Ovary (tissue), 9 donors: ENCODE data around the gene RIPOR3. TPM values are rescaled to one million over a fixed set of nuclear protein-coding genes. Genes with fewer than 3 reads are reported as not detected.

Source experiments
- DNase-seq, 5 donors: peaks; one replicate each; pipeline ENCODE4 v3.0.0-alpha.2; 2019 to 2020
- H3K27ac ChIP-seq, 2 donors: fragments of 200-600 bp; one replicate each; pipeline versions ENCODE4 v1.5.1 to v1.8.0; 2019 to 2022
- H3K27me3 ChIP-seq: fragments of 200-600 bp; one replicate; pipeline ENCODE4 v1.8.0; 2022
- H3K36me3 ChIP-seq: fragments of 200-600 bp; sonication (generic); one replicate; pipeline ENCODE4 v1.5.1; 2019
- H3K4me1 ChIP-seq: one replicate; pipeline ENCODE4 v1.8.1; 2013; ENCODE audit warnings: mild to moderate bottlenecking, moderate library complexity; ENCODE audit not compliant: insufficient read depth
- H3K4me3 ChIP-seq: fragments of 200-600 bp; sonication (generic); one replicate; pipeline ENCODE4 v1.5.1; 2017
- H3K9me3 ChIP-seq, 2 donors: fragments of 200-600 bp in 1 of 2; sonication (generic) in 1 of 2; one replicate each; pipeline versions ENCODE4 v1.5.1 to v1.8.1; 2013 to 2019; ENCODE audit warnings: mild to moderate bottlenecking in 1 of 2, moderate library complexity in 1 of 2
- CTCF ChIP-seq, 3 donors: fragments of 450-650 bp in 2 of 3; fragments of 200-600 bp in 1 of 3; IDR thresholded peaks; one replicate each; pipeline versions ENCODE4 v1.5.1 to v1.8.0; 2016 to 2022; ENCODE audit warnings: antibody characterized with exemption in 3 of 3, mild to moderate bottlenecking in 1 of 3
- EP300 ChIP-seq: sonication (generic); formaldehyde crosslinking; IDR thresholded peaks from one replicate; pipeline ENCODE4 v1.6.1; 2017; ENCODE audit warnings: antibody characterized with exemption
- POLR2A ChIP-seq: fragments of 450-650 bp; IDR thresholded peaks from one replicate; pipeline ENCODE4 v1.6.1; 2017; ENCODE audit warnings: antibody characterized with exemption, mild to moderate bottlenecking, moderate library complexity
- WGBS, 3 donors: extraction: QIAGEN DNeasy Blood & Tissue Kit in 1 of 3; methylation state at CpG; one replicate each; pipeline versions ENCODE4 v1.1.5 to v1.1.7; 2013 to 2017; 5-methylcytosine and 5-hydroxymethylcytosine counted together
- intact Hi-C, 4 donors: fragments of 100-400 bp; cut with DNase I; formaldehyde crosslinking; loops; one replicate each; pipeline versions ENCODE4 v1.11.0 to v1.15.1; 2022 to 2023
- polyA plus RNA-seq, 2 donors: library from polyadenylated mRNA; stranded (reverse); fragments of 200-250 nt in 1 of 2; fragments of 350-450 nt in 1 of 2; fragmentation: Illumina TruSeq in 1 of 2; extraction: RNeasy Lipid Tissue Mini Kit (QIAGEN cat#74804) in 1 of 2; gene quantifications; one replicate each; pipeline ENCODE4 v1.2.3, GENCODE V29; 2013 to 2014
- total RNA-seq, 7 donors: library from RNA; depleted of rRNA in 2 of 7; stranded (reverse); fragments of >200 nt in 2 of 7; fragmentation: NEBNext Ultra II Directional in 3 of 7; extraction: Animal tissue kit (Norgen Biotek cat#: 25700) in 3 of 7; gene quantifications; one replicate each; pipeline versions ENCODE4 v1.1.0 to v1.2.4, GENCODE V29; 2016 to 2023
- donor health status: DM: no; HTN: no; CAD: no; lungs with moderate emphysema.
- donor health status: DM: no; HTN: no; CAD: no.
- donor health status: Bipolar disorder and iron deficiency.
- donor health status: DM: yes; HTN: yes; CAD: no.
- donor health status: DM: no; HTN: no; CAD: no.
- donor health status: DM: yes; HTN: yes; CAD: no.

The RIPOR3 gene
- total and polyA plus RNA-seq, 9 donors, result 1.3 to 22.7 (median 8.0) TPM

- no peaks in the 10 kb centered on the region for H3K4me1 ChIP-seq
- intact Hi-C loops, result loop anchor here in 2 of 4 donors (10.0 kb wide), 2 partner anchors 48 to 88 kb away; no protein-coding TSS in a partner anchor
- 86 to 90% (median 89%) methylated on average over 7 of the region's 7 CpGs for WGBS, 3 donors
- no peak overlapping the region for H3K4me3 ChIP-seq
- DNase-seq, result no peak
- H3K36me3 ChIP-seq, result no peaks in the 10 kb centered on the region
- TF ChIP-seq CTCF (IDR thresholded peaks at IDR 0.05), result no peak
- no peak for TF ChIP-seq POLR2A
- H3K27ac ChIP-seq, result no peak overlapping the region
- H3K9me3 ChIP-seq, result no peaks in the 10 kb centered on the region
- no peaks in the 10 kb centered on the region for H3K27me3 ChIP-seq
These were observed 21.7 kb upstream of the RIPOR3 start for GRCh38 chr20:50712771-50713656.

- Histone ChIP-seq H3K4me1 (no peaks in the 10 kb centered on the region), H3K9me3 (no peaks in the 10 kb centered on the region), H3K36me3 (no peaks in the 10 kb centered on the region), H3K27ac (no peak overlapping the region), H3K27me3 (no peaks in the 10 kb centered on the region), H3K4me3 (no peak overlapping the region)
- TF ChIP-seq EP300 (no peak), CTCF (IDR thresholded peaks at IDR 0.05) (no peak), POLR2A (no peak)
- 95 to 96% (median 95%) methylated on average over 13 of the region's 13 CpGs for WGBS, 3 donors
- DNase-seq, result no peak
- intact Hi-C loops, result loop anchor here in 2 of 4 donors (10.0 kb wide), 2 partner anchors 46 to 86 kb away; no protein-coding TSS in a partner anchor
These were observed 19.9 kb upstream of the RIPOR3 start for GRCh38 chr20:50711113-50711825.

GRCh38 chr20:50710492-50711063 lies 19.2 kb upstream of the RIPOR3 start:
- Histone ChIP-seq H3K4me1 (no peaks in the 10 kb centered on the region), H3K4me3 (no peak overlapping the region), H3K27ac (no peak overlapping the region), H3K27me3 (no peaks in the 10 kb centered on the region), H3K36me3 (no peaks in the 10 kb centered on the region), H3K9me3 (no peaks in the 10 kb centered on the region)
- TF ChIP-seq POLR2A (no peak), CTCF (IDR thresholded peaks at IDR 0.05) (no peak), EP300 (no peak)
- WGBS, 3 donors, result 76 to 83% (median 82%) methylated on average over 9 of the region's 9 CpGs
- DNase-seq, result no peak
- intact Hi-C loops, result loop anchor here in 2 of 4 donors (10.0 kb wide), 2 partner anchors 46 to 86 kb away; no protein-coding TSS in a partner anchor

- intact Hi-C loops, result no loop called here
- H3K9me3 ChIP-seq, result no peaks in the 10 kb centered on the region
- H3K4me1 ChIP-seq, result no peaks in the 10 kb centered on the region
- no peaks in the 10 kb centered on the region for H3K27me3 ChIP-seq
- DNase-seq, result no peak
- H3K4me3 ChIP-seq, result no peak overlapping the region
- no peaks in the 10 kb centered on the region for H3K36me3 ChIP-seq
- 47 to 53% (median 51%) methylated on average over 5 of the region's 5 CpGs for WGBS, 3 donors
- TF ChIP-seq CTCF (IDR thresholded peaks at IDR 0.05) (no peak), POLR2A (no peak), EP300 (no peak)
- no peak overlapping the region for H3K27ac ChIP-seq
These were observed 18.3 kb upstream of the RIPOR3 start for GRCh38 chr20:50709636-50709973.
